GM12891 (cell line): ENCODE results near the gene BRPF3.
A peak's percentile ranks its signal among the peaks of the same experiment; 100 is the strongest.

Experiments
- DNase-seq: peaks from one replicate; pipeline ENCODE4 v3.0.0; 2011; ENCODE audit warnings: low spot score; ENCODE audit not compliant: insufficient read length
- FAIRE-seq: peaks from 2 replicates; lab custom pipeline; 2011; peaks lifted over from hg19 to GRCh38; lab: Jason Lieb, UNC
- PAX5 ChIP-seq: IDR thresholded peaks from 2 replicates; pipeline ENCODE4 v1.6.1; 2011; ENCODE audit warnings: low read length, moderate library complexity, mild to moderate bottlenecking; ENCODE audit not compliant: insufficient read depth, severe bottlenecking
- POLR2A ChIP-seq: IDR thresholded peaks from 2 replicates; pipeline ENCODE4 v1.6.1; 2011; ENCODE audit warnings: low read depth, low read length, control low read depth
- POLR2AphosphoS5 ChIP-seq: IDR thresholded peaks from 2 replicates; pipeline ENCODE4 v1.6.1; 2011; ENCODE audit warnings: low read depth, low read length, control low read depth
- POU2F2 ChIP-seq: IDR thresholded peaks from 2 replicates; pipeline ENCODE4 v1.6.1; 2011; ENCODE audit warnings: low read depth, mild to moderate bottlenecking, control low read depth, low read length, moderate library complexity
- SPI1 ChIP-seq: IDR thresholded peaks from 2 replicates; pipeline ENCODE4 v1.6.1; 2011; ENCODE audit warnings: low read depth, low read length, control low read depth
- TAF1 ChIP-seq: IDR thresholded peaks from 2 replicates; pipeline ENCODE4 v1.6.1; 2011; ENCODE audit warnings: low read depth, low read length, control low read depth

BRPF3 gene

DNA sequence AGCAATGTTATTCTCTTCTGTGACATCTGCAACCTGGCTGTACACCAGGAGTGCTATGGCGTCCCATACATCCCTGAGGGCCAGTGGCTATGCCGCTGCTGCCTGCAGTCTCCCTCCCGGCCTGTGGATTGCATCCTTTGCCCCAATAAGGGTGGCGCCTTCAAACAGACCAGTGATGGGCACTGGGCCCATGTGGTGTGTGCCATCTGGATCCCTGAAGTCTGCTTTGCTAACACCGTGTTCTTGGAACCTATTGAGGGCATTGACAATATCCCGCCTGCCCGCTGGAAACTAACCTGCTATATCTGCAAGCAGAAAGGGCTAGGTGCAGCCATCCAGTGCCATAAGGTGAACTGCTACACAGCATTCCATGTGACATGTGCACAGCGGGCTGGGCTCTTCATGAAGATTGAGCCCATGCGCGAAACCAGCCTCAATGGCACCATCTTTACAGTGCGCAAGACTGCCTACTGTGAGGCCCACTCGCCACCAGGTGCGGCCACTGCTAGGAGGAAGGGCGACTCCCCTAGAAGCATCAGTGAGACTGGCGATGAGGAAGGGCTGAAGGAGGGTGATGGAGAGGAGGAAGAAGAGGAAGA, 4.6 kb downstream of the BRPF3 start:
- no peak for FAIRE-seq

DNA sequence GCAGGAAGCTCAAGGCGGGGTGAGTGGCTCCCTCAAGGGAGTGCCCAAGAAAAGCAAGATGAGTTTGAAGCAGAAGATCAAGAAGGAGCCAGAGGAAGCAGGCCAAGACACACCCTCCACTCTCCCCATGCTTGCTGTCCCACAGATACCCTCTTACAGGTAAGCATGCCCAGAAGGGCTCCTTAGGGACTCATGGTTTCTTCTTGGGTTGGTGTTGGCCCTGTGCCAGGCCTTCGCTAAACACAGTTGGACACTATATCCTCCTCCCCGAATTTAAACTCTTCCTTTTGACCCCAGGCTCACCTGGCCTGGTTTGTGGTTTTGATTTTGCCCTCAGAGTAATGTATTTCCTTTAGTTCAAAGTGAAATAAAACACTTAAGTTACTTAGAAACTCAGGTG, 5.1 kb downstream of the BRPF3 start:
- TF ChIP-seq PAX5 (no peak), SPI1 (no peak), TAF1 (no peak), POLR2A (no peak), POU2F2 (no peak), POLR2AphosphoS5 (no peak)
- no peak for DNase-seq
- FAIRE-seq: no peak

More for the DNA sequence above, 4.6 kb downstream of the BRPF3 start:
- no peak for DNase-seq
- TF ChIP-seq POLR2AphosphoS5 (no peak), POLR2A (no peak)

DNA sequence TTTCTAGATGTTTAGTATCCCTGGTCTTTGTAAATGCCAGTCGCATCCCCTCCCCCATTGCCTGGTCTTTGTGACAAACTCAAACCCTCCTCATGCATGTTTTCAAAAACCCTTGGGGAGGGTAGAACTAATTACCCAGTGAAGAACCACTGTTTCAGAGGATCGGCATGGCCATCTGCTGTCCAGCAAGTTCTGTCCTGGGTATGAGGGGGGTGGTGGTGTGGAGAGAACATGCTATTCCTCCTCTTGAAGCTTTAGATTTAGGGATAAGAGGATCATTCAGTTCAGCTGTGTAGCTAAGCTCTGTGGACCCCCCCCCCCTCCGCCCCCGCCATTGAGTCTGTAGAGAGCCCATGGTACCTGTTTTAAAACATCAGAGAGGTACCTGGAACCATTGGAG, 5.6 kb downstream of the BRPF3 start:
- no peak for FAIRE-seq
- no peak for DNase-seq
- no peak for TF ChIP-seq POLR2AphosphoS5
- no peak for TF ChIP-seq SPI1
- no peak for TF ChIP-seq TAF1
- no peak for TF ChIP-seq POU2F2
- TF ChIP-seq POLR2A: no peak
- no peak for TF ChIP-seq PAX5

DNA sequence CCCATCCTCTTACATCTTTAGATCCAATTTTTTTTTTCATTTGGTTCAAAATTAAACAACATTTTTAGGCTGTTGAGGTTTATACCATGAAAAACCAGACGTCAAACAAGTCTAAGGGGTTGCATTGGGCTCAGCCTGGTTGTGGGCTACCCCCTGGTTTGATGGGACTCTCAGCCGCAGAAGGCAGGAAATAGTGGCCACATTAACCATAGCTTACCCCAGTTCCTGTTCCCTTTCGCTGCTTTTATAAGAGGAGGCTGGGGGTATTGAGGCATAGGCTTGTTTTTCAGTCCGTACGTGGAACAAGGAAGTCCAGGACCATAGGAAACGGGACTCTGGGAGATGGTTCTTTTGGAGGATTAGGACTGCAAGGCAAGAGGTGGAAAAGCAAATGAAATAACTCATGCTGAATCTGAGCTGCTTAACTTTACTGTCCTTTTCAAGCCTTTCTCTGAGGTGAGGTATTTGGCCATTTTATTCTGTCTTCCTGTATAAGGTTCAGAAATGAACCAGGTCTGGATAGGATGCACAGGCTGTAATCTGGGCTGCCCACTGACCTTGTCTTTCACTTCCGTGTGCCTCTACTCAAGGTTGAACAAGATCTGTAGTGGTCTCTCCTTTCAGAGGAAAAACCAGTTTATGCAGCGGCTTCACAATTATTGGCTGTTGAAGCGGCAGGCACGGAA, 7.7 kb downstream of the BRPF3 start:
- DNase-seq (no peak), FAIRE-seq (no peak)
- peak; percentile 82 for TF ChIP-seq SPI1
- no peak for TF ChIP-seq PAX5
- no peak for TF ChIP-seq TAF1
- no peak for TF ChIP-seq POLR2A

DNA sequence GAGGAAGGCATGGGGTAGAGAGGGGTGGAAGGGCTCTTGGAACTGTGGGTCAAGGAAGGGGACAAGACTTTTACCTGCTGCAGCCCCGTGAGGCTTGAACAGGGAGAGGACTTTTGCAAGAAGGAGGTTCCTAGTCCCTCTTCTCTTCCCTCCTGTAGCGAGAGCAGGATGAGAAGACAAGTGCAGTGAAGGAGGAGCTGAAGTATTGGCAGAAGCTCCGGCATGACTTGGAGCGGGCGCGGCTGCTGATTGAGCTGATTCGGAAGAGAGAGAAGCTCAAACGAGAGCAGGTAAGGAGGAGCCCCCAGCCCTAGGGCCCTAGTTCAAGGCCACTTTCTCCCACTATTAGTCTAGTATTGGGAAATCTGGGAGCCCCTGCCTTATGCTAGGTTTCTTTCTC, 10.6 kb downstream of the BRPF3 start:
- FAIRE-seq (no peak), DNase-seq (no peak)
- TF ChIP-seq PAX5 (no peak), SPI1 (no peak), POLR2A (no peak), TAF1 (no peak), POU2F2 (no peak), POLR2AphosphoS5 (no peak)

DNA sequence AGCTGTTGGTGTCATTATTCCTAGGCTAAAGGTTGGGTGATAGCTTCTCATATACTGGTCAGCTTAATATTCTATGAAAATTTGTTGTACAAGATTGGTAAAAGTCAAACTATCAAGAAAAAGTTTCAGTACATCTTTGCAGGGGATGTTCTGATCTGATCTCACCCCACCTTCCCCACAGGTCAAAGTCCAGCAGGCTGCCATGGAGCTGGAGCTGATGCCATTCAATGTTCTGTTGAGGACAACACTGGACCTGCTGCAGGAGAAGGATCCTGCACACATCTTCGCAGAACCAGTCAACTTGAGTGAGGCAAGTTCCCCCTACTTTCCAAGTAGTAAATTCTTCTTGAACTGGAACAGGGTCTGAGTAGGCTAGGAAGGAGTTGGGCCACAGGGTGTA, 13.1 kb downstream of the BRPF3 start:
- TF ChIP-seq POU2F2 (no peak), POLR2A (no peak), POLR2AphosphoS5 (no peak), SPI1 (no peak), PAX5 (no peak), TAF1 (no peak)
- FAIRE-seq (no peak), DNase-seq (no peak)

DNA sequence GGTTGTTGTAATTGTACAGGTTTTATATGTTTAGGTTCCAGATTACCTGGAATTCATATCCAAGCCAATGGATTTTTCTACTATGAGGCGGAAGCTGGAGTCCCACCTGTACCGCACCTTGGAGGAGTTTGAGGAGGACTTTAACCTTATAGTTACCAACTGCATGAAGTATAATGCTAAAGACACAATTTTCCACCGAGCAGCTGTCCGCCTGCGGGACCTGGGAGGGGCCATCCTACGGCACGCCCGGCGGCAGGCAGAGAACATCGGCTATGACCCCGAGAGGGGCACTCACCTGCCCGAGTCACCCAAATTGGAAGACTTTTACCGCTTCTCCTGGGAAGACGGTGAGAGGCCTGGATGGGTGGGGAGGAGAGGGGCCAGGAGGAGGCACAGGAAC, 13.6 kb downstream of the BRPF3 start:
- TF ChIP-seq POLR2A (no peak), SPI1 (no peak), TAF1 (no peak), POU2F2 (no peak), PAX5 (no peak)
- DNase-seq (no peak), FAIRE-seq (no peak)

DNA sequence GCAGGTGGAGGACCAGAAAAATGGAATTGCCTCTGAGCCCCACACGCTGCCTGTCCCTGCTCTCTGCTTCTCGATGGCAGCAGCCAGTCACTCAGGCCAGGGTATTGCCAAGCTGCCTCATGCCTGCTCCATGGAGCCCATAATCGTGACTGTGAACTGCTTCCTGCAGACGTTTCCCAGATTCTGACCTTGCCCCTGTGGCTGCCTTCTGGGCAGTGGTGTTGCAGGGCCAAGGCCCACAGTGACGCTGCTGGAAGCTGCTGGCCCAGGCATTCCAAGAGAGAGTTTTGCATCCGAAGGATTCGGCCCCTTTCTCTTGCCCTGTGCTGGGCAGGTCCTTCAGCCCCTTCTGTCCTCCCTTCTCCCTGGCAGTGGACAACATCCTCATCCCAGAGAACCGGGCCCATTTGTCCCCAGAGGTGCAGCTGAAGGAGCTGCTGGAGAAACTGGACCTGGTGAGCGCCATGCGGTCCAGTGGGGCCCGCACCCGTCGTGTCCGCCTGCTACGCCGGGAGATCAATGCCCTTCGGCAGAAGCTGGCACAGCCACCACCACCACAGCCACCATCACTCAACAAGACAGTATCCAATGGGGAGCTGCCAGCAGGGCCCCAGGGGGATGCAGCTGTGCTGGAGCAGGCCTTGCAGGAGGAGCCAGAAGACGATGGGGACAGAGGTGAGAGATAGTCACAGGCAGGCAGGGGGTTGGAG, 14.5 kb downstream of the BRPF3 start:
- FAIRE-seq (no peak), DNase-seq (no peak)
- TF ChIP-seq TAF1 (no peak), SPI1 (no peak), PAX5 (no peak), POLR2A (no peak), POU2F2 (no peak), POLR2AphosphoS5 (no peak)

DNA sequence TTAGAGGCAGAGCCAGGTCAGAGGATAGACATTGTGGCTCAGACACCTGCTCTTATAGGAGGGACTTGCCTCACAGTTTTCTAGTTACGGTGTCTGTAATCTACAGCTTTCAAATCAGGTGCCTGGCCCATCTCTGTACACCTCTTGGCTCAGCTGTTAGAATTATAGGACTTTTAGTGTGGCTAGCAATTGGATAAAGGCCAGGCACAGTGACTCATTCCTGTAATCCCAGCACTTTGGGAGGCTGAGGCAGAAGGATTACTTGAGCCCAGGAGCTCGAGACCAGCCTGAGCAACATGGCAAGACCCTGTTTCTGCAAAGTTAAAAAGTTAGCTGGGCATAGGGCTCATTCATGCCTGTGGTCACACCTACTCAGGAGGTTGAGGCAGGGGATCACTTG, 20.0 kb downstream of the BRPF3 start:
- FAIRE-seq (no peak), DNase-seq (no peak)
- TF ChIP-seq SPI1 (no peak), TAF1 (no peak), POLR2A (no peak), POU2F2 (no peak), POLR2AphosphoS5 (no peak), PAX5 (no peak)

DNA sequence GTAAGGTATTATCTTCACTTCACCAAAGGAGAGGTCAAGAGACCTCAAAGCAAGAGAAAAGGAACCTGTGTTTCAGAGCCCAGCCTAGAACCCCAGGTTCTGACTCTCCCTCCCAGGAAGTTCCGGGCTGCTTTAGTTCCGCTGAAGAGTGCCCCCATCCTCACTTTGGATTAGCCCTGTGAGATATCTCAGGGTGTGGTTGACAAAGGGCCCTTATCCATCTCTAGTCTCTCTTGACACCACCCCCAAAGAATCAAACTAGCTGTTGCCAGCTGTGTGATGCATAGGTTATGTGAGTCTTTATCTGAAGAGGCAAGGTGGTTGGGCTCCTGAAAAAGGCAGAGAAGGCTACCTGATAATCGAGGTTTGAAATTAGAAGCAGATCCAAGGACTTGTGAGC, 20.6 kb downstream of the BRPF3 start:
- no peak for TF ChIP-seq PAX5
- no peak for TF ChIP-seq TAF1
- no peak for TF ChIP-seq POLR2A
- TF ChIP-seq POLR2AphosphoS5: no peak
- TF ChIP-seq POU2F2: no peak
- TF ChIP-seq SPI1: no peak
- FAIRE-seq: no peak
- DNase-seq: no peak
